ENCODE data around the gene OR52W1. TPM values are rescaled to one million over a fixed set of nuclear protein-coding genes. Genes with fewer than 3 reads are reported as not detected.

OR52W1 gene, protein sequence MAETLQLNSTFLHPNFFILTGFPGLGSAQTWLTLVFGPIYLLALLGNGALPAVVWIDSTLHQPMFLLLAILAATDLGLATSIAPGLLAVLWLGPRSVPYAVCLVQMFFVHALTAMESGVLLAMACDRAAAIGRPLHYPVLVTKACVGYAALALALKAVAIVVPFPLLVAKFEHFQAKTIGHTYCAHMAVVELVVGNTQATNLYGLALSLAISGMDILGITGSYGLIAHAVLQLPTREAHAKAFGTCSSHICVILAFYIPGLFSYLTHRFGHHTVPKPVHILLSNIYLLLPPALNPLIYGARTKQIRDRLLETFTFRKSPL
- not detected in 2 replicates for total RNA-seq

DNA sequence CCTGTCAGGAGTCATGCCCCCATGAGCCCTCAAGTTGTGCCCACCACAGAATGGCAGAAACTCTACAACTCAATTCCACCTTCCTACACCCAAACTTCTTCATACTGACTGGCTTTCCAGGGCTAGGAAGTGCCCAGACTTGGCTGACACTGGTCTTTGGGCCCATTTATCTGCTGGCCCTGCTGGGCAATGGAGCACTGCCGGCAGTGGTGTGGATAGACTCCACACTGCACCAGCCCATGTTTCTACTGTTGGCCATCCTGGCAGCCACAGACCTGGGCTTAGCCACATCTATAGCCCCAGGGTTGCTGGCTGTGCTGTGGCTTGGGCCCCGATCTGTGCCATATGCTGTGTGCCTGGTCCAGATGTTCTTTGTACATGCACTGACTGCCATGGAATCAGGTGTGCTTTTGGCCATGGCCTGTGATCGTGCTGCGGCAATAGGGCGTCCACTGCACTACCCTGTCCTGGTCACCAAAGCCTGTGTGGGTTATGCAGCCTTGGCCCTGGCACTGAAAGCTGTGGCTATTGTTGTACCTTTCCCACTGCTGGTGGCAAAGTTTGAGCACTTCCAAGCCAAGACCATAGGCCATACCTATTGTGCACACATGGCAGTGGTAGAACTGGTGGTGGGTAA is at the start of gene OR52W1:
Gene OR52W1, plus strand, starts transcription at position 51 of the 637 bp plus-strand sequence. Its CDS starts 0 bp downstream, at position 51.

DNA sequence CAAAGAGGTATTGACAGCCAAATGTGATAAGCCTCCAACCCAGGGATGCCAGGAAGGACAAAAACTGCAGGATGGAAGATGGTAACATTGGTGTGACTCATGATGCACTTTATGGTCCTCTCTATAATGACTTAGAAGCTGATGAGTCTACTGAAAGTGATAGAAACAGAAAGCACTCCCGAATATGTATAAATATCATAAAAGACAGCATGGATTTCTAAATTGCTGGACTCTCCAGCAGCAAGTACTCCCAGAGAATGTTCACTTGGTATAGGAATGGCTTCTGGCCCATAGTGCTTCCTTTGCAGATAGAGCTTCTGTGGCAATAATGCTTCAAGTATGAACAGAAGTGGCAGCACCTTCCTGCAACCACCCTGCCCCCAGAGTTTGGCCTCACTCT is 28.8 kb upstream of the OR52W1 start, which contains the start of gene OR52B2:
Gene OR52B2, minus strand, starts transcription at position 101 of the 400 bp plus-strand sequence. Its CDS starts 0 bp downstream, at position 101.

DNA sequence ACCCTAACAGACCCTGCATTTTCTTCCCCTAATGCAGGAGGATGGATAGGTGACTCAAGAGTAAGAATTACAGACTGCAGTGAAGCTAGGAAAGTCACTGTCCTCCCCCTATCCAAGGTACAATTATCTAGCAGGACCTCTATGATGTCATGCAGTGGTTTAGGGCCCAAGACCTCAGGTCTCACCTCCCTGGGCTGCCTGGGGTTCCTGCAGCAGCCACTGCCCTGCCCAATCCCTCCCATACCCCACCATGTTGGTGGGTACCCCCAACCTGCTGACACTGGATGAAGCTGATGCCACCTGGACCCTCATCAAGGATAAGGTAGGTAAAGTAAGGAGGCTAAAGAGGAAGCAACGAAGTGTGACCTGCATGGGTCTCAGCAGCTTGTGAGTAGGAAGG is 6.3 kb downstream of the OR52W1 start, which contains the start of gene C11orf42:
Gene C11orf42, plus strand, starts transcription at position 192 of the 400 bp plus-strand sequence. Its CDS starts 59 bp downstream, at position 251.

GRCh38 chr11:6234387-6235107 is 35.5 kb downstream of the OR52W1 start, which contains the start of gene FHIP1B:
Gene FHIP1B (minus strand): TSS chr11:6234636. CDS start chr11:6224516, 10,120 bp downstream.

GRCh38 chr11:6238902-6239301 is 39.9 kb downstream of the OR52W1 start, which contains the start of gene CNGA4:
Gene CNGA4 (plus strand): TSS chr11:6239089. CDS start chr11:6239207, 118 bp downstream.

Other genes with a start within 250 kb of the OR52W1 start
- gene OR56A5, start 230.7 kb upstream of the OR52W1 start, total RNA-seq: not detected in 2 replicates
- gene OR52L1, start 212.2 kb upstream of the OR52W1 start, total RNA-seq: not detected in 2 replicates
- not detected in 2 replicates for gene OR56A4, start 192.3 kb upstream of the OR52W1 start, total RNA-seq
- under 0.01 TPM in 1 of 2 replicates, not detected in the other for gene OR56A1, start 168.5 kb upstream of the OR52W1 start, total RNA-seq
- gene OR56B4, start 91.5 kb upstream of the OR52W1 start, total RNA-seq: not detected in 2 replicates
- gene OR52B2, start 28.9 kb upstream of the OR52W1 start, total RNA-seq: not detected in 2 replicates
- gene C11orf42, start 6.3 kb downstream of the OR52W1 start, total RNA-seq: not detected in 2 replicates
- gene FHIP1B, start 35.4 kb downstream of the OR52W1 start, total RNA-seq: 13.4 and 13.7 TPM in 2 replicates
- gene CNGA4, start 39.9 kb downstream of the OR52W1 start, total RNA-seq: 0.33 TPM in 1 of 2 replicates, not detected in the other
- not detected in 2 replicates for gene CCKBR, start 60.6 kb downstream of the OR52W1 start, total RNA-seq
- 301 and 798 TPM in 2 replicates for gene CAVIN3, start 121.3 kb downstream of the OR52W1 start, total RNA-seq
- gene SMPD1, start 191.2 kb downstream of the OR52W1 start, total RNA-seq: 50.8 and 113 TPM in 2 replicates
- 55.3 and 83.9 TPM in 2 replicates for gene APBB1, start 219.9 kb downstream of the OR52W1 start, total RNA-seq
- gene HPX, start 241.8 kb downstream of the OR52W1 start, total RNA-seq: 0.44 and 1.7 TPM in 2 replicates